ENCODE results near the gene MSANTD1.

Gene MSANTD1

DNA sequence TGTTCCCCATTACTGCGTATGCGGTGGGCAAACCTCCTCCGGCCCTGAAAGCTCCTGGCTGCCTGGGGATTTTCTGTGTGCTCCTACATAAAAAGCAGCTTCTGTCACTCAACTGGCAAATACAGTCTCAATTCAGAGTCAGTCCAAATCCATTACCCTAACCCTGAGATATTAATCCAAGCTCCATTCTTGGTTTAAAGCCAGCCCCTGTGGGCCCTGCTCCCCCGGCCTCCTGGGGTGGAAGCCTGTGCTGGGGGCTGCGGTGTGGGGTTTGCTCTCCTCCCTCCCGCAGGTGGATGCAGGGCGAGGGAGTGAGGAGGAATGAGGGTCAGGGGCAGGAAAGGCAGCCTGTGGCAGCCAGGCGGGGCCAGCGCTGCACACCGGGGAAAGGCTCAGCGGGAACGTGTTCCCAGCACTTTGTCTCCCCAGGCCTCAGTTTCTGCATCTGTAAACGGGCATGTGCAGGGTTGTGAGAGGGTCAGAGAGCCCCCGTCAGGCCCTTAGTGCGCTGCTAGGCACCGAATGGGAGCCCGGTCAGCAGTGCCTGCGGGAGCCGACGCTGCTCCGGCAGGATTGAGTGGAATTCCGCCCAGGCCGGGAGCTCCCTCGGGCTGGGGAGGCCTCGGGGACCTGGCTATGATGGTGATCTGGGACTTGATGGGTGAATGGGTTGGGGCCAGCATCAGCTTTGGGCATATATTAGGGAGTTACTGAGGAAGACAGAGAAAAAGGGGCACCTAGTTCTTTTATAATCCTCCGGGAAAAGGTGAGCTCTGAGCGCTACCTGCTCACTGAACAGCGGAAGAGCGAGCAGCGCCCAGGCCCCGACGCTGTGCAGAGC is 37.6 kb downstream of the MSANTD1 start:
- in situ Hi-C loops (cut with MboI; ENCODE audit: low sequenced_read_pairs) = no loop called here

DNA sequence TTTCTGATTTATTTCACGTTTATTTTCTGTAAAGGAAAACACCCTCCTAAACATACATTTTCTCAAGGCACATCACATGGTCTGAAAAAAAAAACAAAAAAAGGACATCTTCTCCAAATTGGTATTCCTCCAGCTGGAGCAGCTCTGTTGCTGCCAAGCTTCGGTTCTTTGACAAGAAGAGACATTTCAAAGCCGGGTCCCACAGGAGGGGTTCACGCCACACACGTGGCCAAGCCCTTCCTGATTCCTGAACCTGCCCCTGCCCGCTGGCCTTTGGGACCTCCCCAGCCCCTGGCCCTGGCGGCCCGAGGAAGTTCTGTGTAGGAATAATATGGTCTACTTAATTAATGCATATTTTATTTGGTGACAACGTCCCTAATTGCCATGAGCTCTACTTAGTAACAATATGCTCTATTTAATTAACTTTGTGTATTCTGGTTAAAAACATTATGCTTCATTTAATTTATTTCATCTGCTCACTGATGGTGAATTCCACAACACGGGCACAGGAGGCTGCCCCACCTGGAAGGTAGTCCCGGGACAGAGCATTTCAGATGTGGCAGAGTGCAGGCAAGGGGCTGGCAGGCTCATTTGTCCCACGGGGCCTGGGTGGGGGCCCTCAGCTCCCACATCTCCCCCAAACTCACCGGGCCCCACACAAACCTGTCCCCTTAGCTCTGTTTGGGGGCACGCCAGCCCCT is 38.5 kb downstream of the MSANTD1 start:
- in situ Hi-C loops (cut with MboI; ENCODE audit: low sequenced_read_pairs) = no loop called here

DNA sequence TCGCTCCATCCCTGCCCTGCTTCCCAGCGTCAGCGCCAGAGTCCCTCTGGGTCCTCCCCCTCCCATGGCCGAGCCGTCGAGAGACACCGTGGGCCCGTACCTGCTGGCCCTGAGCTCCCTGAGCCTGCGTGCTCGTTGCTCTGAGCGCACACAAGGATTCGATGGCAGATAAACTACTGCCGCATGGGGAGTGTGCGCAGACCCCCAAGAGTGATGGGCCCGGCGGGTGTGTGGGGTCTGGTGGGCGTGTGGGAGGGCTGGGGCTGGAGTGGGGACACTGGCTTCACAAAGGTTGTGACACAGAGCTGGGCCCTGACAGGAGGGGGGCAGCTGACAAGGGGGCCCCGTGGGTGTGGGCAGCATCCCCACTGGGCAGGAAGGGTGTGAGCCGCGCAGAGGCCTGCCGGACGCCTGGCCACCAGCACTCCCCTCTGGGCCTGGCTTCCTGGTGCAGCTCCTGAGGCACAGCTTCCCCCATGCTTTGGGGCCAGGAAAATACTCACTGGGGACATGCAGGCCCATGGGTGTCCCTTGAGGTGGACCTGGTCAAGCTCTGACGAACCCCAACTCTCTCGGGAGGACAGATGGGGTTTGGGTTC is 39.1 kb downstream of the MSANTD1 start:
- in situ Hi-C loops (cut with MboI; ENCODE audit: low sequenced_read_pairs) = no loop called here

DNA sequence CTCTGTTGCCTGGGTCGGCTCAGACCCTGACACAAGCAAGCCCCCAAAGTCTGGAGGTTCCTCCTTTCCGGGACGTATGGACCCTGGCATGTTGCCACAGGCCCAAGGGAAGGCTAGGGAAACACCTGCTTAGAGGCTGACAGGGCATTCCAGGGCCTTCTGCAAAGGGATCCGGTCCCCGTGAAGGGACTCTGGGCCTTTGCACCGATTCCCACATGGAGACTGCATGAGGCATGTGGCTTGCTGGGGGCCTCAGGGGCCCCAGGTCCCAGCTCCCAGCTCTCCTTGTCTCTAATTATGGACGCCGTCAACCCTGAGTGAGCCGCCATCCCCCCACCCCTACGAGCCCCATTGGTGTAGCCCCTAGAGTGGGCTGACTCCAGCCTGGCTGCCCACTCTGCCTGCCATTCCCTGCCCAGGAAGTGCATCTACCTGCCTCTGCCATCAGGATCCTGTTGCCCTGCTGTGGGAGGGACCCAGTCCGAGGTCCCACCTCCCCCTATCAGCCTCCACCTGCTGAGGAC is 39.7 kb downstream of the MSANTD1 start:
- in situ Hi-C loops (cut with MboI; ENCODE audit: low sequenced_read_pairs) = no loop called here

DNA sequence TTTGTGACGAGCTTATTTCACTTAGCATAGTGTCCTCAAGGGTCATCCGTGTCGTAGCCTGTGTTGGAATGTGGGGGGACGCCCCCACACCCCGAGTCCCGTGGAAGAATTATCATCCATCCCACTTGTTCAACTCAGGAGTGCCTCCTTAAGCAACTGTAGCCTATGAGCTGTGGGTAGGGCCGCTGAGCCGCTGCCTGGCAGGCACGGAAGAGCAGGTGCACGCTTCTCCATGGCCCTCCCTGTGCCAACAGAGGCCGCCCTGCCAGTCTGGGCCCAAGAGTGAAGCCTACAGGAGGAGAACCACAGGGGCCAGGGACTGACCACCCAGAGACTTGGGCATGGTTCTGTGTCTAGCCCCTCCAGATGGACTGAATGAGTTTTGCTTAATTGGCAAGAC is 41.5 kb downstream of the MSANTD1 start:
- in situ Hi-C loops (cut with MboI; ENCODE audit: low sequenced_read_pairs) = no loop called here

DNA sequence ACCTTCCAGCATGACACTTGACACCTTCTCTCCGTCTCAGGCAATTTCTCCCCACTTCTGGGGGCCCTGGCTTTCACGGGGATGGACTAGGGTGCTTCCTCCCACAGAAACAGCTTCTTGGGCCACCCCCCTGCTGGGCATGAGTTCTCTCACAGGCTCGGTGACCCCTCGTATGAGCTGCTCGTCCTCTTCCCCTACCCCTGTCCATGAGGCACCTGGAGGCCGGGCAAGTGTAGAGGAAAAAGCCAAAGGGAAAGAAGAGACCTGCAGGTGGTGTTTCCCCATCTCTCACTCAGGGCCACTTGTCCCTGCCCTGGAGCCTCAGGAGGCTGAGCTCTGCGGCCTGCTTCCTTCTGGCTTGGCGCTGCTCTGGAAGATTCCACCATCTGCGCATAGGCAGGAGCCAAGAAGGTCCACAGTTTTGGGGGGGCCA is 41.9 kb downstream of the MSANTD1 start:
- in situ Hi-C loops (cut with MboI; ENCODE audit: low sequenced_read_pairs) = no loop called here

DNA sequence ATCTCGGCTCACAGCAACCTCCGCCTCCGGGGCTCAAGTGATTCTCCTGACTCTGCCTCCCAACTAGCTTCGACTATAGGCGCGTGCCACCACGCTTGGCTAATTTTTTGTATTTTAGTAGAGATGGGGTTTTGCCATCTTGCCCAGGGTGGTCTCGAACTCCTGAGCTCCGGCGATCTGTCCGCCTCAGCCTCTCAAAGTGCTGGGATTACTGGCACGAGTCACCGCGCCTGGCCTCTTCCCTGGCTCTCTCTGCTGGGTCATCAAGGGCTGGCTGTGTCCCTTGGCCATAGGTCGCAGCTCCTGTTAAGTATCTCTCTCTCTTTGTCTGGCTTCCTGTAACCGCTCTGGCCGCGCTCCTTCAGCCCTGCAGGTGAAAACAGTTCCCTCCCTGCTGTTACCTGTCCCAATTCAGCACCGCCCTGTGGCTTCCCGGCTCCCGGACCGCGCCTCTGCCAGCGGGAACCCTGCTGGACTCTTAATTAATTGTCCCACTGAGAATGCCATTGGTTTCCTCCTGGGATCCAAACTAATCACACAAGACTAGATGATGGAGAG is 42.5 kb downstream of the MSANTD1 start:
- in situ Hi-C loops (cut with MboI; ENCODE audit: low sequenced_read_pairs) = no loop called here

DNA sequence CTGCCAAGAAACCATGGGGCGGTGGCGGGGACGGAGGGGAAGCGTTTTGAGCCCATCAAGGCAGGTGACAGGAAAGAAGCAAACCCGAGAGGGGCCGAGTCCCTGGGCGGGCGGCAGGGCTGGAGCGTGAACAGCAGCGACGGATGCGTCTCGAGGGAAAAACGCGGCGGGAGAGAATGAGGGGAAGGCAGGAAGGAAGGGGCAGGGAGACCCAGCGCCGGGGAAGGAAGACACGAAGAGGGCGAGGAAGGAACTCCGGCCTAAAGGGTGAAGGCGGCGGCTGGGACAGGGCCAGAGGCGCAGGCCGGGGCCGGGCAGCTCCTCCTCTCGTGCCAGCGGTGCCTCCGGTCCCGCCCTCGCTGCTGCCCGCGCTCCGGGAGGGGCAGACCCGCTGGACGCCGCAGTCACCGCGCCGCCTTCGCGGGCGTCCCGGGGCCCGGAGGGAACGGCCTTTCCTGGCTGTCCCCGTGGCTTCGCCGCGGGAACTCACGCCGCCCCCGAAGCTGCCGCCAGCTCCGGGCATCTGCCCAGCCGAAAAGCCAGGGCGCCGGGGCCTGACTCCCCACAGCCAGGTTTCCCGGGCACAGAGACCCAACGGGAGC is 43.1 kb downstream of the MSANTD1 start:
- in situ Hi-C loops (cut with MboI; ENCODE audit: low sequenced_read_pairs) = no loop called here

DNA sequence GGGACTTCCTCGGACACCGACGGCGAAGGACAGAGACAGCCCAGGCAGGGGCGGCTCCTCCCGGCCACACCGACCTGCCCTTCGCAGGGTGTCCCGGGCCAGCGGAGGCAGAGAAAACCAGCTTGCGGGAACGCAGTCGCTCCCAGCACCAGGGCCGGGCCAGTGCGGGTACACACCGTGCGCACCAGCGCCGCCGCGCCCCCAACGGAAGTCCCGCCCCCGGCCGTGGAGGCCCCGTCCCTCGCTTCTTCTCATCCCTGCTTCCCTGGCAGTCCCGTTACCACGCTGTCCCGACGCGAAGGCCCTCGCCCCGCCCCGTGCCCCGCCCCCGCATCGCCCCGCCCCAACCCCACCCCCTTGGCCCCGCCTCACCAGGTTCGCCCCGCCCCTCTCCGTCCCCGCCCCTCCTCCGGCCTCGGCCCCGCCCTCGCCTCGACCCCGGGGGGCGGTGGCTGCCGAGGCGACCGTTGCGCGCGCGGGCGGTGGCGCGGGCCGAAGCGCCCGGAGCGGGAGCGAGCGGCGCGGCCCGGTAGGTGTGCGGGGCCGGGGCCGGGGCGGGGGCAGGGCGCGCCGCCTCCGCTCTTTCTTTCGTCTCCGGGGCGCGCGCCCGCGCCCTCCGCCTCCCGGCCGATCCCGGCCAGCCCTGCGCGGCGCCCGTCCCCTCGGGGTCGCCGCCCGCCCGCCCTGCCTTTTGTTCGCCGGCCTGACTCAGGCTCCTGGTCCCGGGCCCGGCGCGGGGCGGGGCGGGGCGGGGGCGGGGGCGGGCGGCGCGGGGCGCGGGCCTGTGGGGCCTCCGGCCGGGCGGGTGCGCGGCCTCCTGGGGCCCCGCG is 43.8 kb downstream of the MSANTD1 start, which contains the start of gene RGS12:
Gene RGS12, plus strand, starts transcription at position 451 of the 830 bp plus-strand sequence. CDS start 23,150 bp downstream, outside the sequence.
- in situ Hi-C loops (cut with MboI; ENCODE audit: low sequenced_read_pairs) = no loop called here

DNA sequence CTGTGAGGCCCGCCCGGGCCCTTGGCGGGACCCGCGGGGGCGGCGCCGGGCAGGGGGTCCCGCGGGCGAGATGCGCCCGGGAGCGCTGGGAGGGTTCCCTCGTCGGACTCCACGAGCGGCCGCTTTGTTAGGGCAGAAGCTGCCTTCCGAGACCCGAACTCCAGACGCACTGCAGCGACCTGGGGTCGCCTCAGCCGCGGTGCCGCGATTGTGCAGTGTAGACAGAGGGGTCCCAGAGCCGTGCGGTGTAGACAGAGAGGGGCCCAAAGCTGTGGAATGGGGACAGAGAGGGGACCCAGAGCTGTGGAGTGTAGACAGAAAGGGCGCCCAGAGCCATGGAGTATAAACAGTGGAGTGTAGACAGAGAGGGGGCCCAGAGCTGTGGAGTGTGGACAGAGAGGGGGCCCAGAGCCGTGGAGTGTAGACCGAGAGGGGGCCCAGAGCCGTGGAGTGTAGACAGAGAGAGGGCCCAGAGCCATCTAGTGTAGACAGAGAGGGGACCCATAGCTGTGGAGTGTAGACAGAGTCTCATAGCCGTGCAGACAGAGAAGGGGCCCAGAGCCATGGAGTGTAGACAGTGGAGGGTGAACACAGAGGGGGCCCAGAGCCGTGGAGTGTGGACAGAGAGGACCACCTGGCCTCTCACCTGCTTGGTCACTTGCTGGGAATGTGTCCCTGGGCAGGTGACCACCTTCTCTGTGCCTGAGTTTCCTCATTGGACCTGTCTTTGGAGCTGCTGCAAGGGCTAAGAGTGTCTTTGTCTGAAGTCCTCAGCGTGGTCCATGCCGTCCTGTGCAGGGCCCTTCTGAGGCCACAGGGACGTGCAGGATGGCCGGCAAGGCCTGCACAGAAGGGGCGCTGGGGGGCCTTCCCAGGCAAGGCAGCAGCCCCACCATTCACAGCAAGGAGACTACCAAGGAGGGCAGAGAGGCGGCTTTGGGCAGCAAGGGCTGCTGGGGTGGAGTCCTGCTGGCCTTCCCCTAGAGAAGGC is 44.7 kb downstream of the MSANTD1 start:
- in situ Hi-C loops (cut with MboI; ENCODE audit: low sequenced_read_pairs) = no loop called here

DNA sequence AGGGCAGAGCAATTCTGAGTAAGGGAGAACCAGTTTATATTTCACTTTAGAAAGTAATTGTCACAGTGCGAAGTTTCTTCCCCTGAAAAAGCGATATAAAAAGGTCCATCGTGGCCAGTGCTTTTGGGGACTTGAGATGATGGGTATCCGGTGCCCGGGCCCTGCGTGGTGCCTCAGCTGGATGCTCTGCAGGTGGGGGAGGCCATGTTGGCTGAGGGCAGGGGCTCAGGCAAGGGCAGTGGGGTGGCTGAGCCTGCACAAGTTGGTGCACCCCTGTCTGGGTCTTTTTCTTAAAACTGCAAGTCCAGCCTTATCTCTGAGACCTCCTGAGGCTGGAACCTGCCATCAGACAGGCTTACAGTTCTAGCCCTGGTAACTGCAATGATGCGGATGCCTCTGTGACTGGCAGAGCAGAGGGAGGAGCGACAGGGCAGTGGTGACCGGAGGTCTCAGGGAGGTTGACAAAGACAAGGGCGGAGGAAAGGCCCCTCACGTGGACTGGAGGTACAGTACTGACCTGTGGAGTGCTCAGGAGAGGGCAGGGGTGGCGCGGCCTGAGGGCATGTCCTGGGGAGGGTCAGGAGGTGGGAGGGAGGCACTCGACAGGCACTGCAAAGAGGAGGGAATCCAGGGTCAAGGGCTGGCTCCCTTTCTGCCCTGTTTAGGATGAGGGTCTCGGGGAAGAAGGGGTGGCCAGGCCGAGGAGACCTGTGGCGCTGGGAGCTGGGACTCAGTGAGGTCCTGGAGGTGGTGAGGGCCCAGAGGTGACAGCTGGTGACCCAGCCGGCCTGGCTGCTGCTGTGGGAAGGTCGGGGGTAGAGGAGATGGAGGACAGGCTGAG is 45.7 kb downstream of the MSANTD1 start:
- in situ Hi-C loops (cut with MboI; ENCODE audit: low sequenced_read_pairs) = no loop called here

DNA sequence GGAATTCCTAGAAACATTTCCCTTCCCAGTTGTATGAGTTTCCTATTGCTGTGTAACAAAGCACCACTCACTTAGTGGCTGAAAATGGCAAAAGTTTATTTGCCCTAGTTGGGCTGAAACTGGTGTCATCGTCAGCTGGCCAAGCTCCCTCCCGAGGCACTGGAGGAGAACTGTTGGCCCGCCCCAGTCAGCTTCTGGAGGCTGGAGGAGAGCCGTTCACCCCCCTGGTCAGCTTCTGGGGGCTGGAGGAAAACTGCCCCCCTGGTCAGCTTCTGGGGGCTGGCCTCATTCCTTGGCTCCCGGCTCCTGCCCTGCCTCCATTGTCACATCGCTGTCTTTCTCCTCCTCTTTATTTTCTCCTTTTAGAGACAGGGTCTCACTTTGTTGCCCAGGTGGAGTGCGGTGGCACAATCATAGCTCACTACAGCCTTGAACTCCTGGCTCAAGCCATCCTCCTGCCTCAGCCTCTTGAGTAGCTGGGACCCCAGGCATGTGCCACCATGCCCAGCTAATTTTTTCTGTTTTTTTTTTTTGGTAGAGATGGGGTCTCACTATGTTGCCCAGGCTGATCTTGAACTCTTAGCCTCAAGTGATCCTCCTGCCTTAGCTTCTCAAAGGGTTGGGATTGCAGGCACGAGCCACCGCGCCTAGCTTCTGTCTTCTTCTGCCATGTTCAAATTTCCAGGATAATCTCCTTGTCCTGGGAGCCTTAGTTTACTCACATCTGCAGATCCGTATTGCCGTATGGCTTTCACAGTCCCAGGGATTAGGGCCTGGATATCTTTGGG is 47.1 kb downstream of the MSANTD1 start:
- in situ Hi-C loops (cut with MboI; ENCODE audit: low sequenced_read_pairs) = no loop called here

DNA sequence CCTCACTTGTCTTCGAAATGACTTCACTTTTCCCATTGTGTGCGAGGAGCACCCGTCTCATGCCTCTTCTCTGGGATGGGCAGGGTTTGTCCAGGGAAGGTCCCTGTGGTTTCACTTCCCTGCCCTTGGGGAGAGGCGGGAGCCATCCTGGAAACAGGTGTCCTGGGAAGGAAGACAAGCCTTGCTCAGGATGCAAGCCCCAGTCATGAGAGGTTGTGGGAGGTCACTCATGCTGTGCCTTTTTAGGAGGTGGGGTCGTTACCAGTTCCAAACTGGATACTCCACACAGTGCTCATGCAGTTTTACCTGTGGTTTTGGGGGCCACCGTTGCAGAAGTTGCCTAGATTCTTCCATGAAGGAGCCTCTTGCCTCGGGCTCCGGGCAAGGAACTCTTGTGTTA is 47.7 kb downstream of the MSANTD1 start:
- in situ Hi-C loops (cut with MboI; ENCODE audit: low sequenced_read_pairs) = no loop called here

DNA sequence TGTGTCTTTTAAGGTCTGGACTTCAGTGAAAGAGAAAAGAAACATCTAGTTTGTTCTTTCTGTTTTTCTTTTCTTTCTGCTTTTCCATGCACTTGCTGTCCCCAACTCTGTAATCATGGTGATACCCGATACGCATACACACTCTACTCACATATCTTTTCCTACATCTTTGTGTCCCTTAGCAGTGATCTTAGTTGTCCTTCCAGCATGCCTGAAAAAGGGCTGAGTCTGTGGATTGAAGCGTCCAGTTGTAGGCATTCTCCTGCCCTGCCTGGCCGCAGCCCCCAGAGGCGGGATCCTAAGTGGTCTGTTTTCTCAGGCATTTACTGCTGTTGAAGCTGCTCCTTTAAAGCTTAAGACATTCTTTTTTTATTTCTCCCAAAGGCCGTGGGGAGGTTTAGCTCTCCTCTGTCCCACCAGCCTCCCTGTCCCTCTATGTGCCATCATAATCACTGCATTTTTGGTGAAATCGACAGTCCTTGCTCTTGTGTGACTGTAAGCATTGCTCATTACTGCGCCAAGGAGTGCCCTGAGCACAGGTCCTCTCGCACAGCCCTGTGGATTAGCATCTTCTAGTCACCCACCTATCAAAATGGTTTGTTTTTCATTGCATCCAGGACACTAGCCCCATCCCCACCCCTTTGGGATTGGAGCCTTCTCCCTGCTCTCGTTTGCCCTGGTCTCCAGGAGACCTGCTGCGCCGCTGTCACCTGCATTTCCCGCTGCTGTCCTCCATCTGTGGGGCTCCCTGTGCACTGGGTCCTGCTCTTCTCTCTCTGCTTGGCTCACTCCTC is 48.3 kb downstream of the MSANTD1 start:
- in situ Hi-C loops (cut with MboI; ENCODE audit: low sequenced_read_pairs) = no loop called here

DNA sequence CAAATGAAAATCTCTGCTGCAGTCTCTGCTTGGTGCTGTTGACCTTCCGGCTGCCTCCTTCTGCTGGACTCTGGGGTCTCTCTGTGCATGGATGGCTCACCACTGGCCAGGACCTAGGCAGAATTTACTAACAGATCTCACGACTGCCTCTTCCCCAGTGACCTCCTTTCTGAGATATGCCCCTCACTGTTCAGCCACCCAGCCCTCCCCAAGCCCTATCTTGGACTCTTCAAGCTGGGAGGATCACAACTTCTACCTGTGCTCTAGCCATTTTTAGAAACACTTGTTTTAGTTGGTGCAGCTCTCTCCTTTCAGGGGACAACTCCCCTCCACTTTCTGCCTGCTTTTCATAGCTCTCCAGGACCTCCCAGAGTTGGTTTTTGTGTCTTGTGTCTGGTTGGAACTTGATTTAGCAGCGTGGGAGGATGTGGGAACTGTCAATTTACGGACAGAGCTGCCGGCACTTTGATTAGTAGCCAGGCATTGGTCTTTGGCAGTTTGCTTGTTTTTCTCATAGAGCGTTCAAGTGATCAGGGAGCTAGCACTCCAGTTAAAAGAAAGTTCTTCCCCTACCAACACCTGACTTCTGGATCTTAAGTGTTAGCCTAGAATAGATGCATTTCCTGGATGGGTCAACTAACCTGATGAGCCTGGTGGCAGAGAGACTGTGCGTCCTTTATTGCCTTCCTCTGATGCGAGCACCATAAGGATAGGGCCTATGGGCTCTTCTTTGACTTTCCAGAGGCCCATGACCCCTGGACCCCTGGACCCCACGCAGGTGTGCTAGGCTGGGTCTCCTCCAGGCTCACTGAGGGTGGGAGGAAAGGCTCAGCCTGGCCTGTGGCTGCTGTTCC is 50.4 kb downstream of the MSANTD1 start:
- in situ Hi-C loops (cut with MboI; ENCODE audit: low sequenced_read_pairs) = no loop called here
